HepG2 (cell line): Measurements from ENCODE around the gene ASCL2. TPM values are rescaled to one million over a fixed set of nuclear protein-coding genes. Genes with fewer than 3 reads are reported as not detected.

Source experiments
- ARHGAP35 ChIP-seq: sonication (generic); formaldehyde crosslinking; IDR thresholded peaks from 2 replicates; pipeline ENCODE4 v1.9.0; 2022; ENCODE audit warnings: mild to moderate bottlenecking, inconsistent platforms, moderate library complexity, missing genetic modification reagents, borderline replicate concordance
- CEBPG ChIP-seq: IDR thresholded peaks from 2 replicates; pipeline ENCODE4 v1.6.1; 2016
- DR1 ChIP-seq: sonication (generic); formaldehyde crosslinking; IDR thresholded peaks from 2 replicates; pipeline ENCODE4 v1.8.0; 2021; ENCODE audit warnings: mild to moderate bottlenecking, missing genetic modification reagents, inconsistent platforms
- HOXA7 ChIP-seq: sonication (generic); formaldehyde crosslinking; IDR thresholded peaks from 2 replicates; pipeline ENCODE4 v1.8.1; 2022; ENCODE audit warnings: mild to moderate bottlenecking, missing genetic modification reagents, moderate library complexity
- KAT2B ChIP-seq: fragments of 150-350 bp; IDR thresholded peaks from 2 replicates; pipeline ENCODE4 v1.6.1; 2014; ENCODE audit warnings: low read depth, low read length, borderline replicate concordance
- MIER3 ChIP-seq: IDR thresholded peaks from 2 replicates; pipeline ENCODE4 v1.6.1; 2016; ENCODE audit warnings: missing compliant biosample characterization, borderline replicate concordance
- PPARG ChIP-seq: conservative IDR thresholded peaks from 2 replicates; pipeline ENCODE4 v1.6.1; 2016; ENCODE audit warnings: missing biosample characterization, missing genetic modification reagents
- SCMH1 ChIP-seq: sonication (generic); formaldehyde crosslinking; IDR thresholded peaks from 2 replicates; pipeline ENCODE4 v1.9.0; 2021; ENCODE audit warnings: missing genetic modification reagents, mild to moderate bottlenecking, borderline replicate concordance
- TBX2 ChIP-seq: sonication (generic); formaldehyde crosslinking; IDR thresholded peaks from 2 replicates; pipeline ENCODE4 v1.5.0; 2020; ENCODE audit warnings: missing genetic modification reagents, mild to moderate bottlenecking, borderline replicate concordance
- TEAD2 ChIP-seq: sonication (generic); formaldehyde crosslinking; IDR thresholded peaks from 2 replicates; pipeline ENCODE4 v1.9.0; 2021; ENCODE audit warnings: missing genetic modification reagents
- ZNF251 ChIP-seq: sonication (generic); formaldehyde crosslinking; IDR thresholded peaks from 2 replicates; pipeline ENCODE4 v1.9.0; 2021; ENCODE audit warnings: mild to moderate bottlenecking, missing genetic modification reagents
- ZNF331 ChIP-seq: sonication (generic); formaldehyde crosslinking; IDR thresholded peaks from 2 replicates; pipeline ENCODE4 v1.4.0; 2020; ENCODE audit warnings: missing genetic modification reagents
- ZNF530 ChIP-seq: sonication (generic); formaldehyde crosslinking; IDR thresholded peaks from 2 replicates; pipeline ENCODE4 v1.5.0; 2020; ENCODE audit warnings: low read depth, mild to moderate bottlenecking, missing genetic modification reagents
- ZNF83 ChIP-seq: sonication (generic); formaldehyde crosslinking; IDR thresholded peaks from 2 replicates; pipeline ENCODE4 v1.4.0; 2020; ENCODE audit warnings: missing genetic modification reagents, mild to moderate bottlenecking, borderline replicate concordance
- polyA plus RNA-seq, 8 experiments: library from polyadenylated mRNA; depleted of rRNA in 3 of 8; stranded (reverse) in 7 of 8; unstranded in 1 of 8; fragments of >200 nt; fragmentation: Illumina TruSeq in 4 of 8; extraction: Trizol in 4 of 8; gene quantifications; 2 replicates each; pipeline versions ENCODE4 v1.2.1 to v1.2.3, GENCODE V29; 2011 to 2016; ENCODE audit warnings: low read depth in 4 of 8, missing spikeins in 1 of 8, mixed read lengths in 1 of 8; ENCODE audit not compliant: insufficient read depth in 1 of 8
- total RNA-seq, 5 experiments: library from RNA; depleted of rRNA; stranded (reverse); fragments of >200 nt; fragmentation: Illumina TruSeq; extraction: Trizol; gene quantifications; 2 replicates each; pipeline ENCODE4 v1.2.3, GENCODE V29; 2016; ENCODE audit warnings: low read depth in 1 of 5
- TF ChIP-seq, protein P1 (sequence below): sonication (generic); formaldehyde crosslinking; IDR thresholded peaks from 2 replicates; pipeline ENCODE4 v1.8.0; 2022; ENCODE audit warnings: missing genetic modification reagents, mild to moderate bottlenecking, moderate library complexity, borderline replicate concordance
- TF ChIP-seq, protein P2 (sequence below): sonication (generic); formaldehyde crosslinking; IDR thresholded peaks from 2 replicates; pipeline ENCODE4 v1.5.0; 2020; ENCODE audit warnings: mild to moderate bottlenecking, missing genetic modification reagents
- TF ChIP-seq, protein P3 (sequence below): sonication (generic); formaldehyde crosslinking; conservative IDR thresholded peaks from 2 replicates; pipeline ENCODE4 v1.4.0; 2020; ENCODE audit warnings: missing genetic modification reagents
- TF ChIP-seq, protein P4 (sequence below): sonication (generic); formaldehyde crosslinking; conservative IDR thresholded peaks from 2 replicates; pipeline ENCODE4 v1.8.0; 2022; ENCODE audit warnings: low read depth, missing genetic modification reagents

ASCL2 gene
- total and polyA plus RNA-seq, 2 of the 13 experiments (the other 11 are each of a cell fraction or from before 2014, with no cell fraction given): 0.07 TPM; not detected in 1

DNA sequence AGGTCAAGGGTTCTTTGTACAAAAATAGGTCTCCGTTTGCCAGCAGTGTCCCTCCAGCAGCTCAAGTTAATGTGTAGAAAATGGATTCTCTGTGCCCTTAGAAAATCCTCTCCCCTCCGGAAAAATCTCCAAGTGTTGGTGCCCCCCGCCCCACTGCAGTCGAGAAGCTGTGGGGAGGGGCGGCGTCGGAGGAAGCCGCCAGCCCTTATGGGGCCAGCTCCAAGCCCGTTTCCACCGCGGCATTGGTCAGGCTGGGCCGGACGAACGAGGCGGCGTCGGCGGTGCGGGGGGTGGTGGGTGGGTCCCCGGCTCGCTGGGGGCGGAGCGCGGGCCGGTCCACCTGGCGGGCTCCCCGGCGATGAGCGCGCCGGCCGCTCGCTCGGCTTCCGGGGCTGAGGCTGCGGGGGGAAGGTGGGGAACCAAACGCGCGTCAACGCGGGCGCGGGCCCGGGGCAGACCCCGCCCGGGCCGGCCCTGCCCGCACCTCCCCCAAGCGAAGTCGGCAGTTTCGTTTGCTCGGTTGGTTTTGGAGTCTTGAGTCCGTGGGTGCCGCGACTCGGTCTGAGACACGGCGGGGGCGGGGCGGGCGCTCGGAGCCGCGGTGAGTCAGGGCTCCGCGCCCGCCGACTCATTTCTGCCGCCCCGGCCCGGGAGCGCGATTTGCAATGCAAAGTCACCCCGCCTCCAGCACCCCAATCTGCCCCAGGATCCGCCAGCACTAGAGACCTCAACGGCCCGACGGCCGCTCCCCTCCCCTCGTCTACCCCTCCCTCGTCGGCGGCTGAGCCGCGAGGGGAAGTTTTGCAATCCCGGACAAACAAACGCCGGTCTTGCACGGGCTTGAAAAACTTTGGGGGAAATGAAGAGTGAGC, 1.4 kb downstream of the ASCL2 start (continued):
- TF ChIP-seq TEAD2 (CRISPR knock-in tag) (no peak), KAT2B (no peak), TBX2 (no peak), ZNF331 (peak; percentile 65; the same call in 1 of the 2 replicates), ARHGAP35 (no peak), DR1 (CRISPR knock-in tag) (no peak), HOXA7 (no peak), PPARG (CRISPR knock-in tag) (no peak), ZNF83 (CRISPR knock-in tag) (no peak), ZNF251 (CRISPR knock-in tag) (no peak), MIER3 (CRISPR knock-in tag) (no peak; the same call in 1 of the 2 replicates), CEBPG (CRISPR knock-in tag) (peak; percentile 91), ZNF530 (CRISPR knock-in tag) (no peak), SCMH1 (no peak)
- TF ChIP-seq, protein P1, sequence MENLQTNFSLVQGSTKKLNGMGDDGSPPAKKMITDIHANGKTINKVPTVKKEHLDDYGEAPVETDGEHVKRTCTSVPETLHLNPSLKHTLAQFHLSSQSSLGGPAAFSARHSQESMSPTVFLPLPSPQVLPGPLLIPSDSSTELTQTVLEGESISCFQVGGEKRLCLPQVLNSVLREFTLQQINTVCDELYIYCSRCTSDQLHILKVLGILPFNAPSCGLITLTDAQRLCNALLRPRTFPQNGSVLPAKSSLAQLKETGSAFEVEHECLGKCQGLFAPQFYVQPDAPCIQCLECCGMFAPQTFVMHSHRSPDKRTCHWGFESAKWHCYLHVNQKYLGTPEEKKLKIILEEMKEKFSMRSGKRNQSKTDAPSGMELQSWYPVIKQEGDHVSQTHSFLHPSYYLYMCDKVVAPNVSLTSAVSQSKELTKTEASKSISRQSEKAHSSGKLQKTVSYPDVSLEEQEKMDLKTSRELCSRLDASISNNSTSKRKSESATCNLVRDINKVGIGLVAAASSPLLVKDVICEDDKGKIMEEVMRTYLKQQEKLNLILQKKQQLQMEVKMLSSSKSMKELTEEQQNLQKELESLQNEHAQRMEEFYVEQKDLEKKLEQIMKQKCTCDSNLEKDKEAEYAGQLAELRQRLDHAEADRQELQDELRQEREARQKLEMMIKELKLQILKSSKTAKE: peak; percentile 70; the same call in 1 of the 2 replicates
- TF ChIP-seq, protein P2, sequence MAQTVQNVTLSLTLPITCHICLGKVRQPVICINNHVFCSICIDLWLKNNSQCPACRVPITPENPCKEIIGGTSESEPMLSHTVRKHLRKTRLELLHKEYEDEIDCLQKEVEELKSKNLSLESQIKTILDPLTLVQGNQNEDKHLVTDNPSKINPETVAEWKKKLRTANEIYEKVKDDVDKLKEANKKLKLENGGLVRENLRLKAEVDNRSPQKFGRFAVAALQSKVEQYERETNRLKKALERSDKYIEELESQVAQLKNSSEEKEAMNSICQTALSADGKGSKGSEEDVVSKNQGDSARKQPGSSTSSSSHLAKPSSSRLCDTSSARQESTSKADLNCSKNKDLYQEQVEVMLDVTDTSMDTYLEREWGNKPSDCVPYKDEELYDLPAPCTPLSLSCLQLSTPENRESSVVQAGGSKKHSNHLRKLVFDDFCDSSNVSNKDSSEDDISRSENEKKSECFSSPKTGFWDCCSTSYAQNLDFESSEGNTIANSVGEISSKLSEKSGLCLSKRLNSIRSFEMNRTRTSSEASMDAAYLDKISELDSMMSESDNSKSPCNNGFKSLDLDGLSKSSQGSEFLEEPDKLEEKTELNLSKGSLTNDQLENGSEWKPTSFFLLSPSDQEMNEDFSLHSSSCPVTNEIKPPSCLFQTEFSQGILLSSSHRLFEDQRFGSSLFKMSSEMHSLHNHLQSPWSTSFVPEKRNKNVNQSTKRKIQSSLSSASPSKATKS (CRISPR knock-in tag): no peak
- TF ChIP-seq, protein P3, sequence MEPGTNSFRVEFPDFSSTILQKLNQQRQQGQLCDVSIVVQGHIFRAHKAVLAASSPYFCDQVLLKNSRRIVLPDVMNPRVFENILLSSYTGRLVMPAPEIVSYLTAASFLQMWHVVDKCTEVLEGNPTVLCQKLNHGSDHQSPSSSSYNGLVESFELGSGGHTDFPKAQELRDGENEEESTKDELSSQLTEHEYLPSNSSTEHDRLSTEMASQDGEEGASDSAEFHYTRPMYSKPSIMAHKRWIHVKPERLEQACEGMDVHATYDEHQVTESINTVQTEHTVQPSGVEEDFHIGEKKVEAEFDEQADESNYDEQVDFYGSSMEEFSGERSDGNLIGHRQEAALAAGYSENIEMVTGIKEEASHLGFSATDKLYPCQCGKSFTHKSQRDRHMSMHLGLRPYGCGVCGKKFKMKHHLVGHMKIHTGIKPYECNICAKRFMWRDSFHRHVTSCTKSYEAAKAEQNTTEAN (CRISPR knock-in tag): no peak
- TF ChIP-seq, protein P4, sequence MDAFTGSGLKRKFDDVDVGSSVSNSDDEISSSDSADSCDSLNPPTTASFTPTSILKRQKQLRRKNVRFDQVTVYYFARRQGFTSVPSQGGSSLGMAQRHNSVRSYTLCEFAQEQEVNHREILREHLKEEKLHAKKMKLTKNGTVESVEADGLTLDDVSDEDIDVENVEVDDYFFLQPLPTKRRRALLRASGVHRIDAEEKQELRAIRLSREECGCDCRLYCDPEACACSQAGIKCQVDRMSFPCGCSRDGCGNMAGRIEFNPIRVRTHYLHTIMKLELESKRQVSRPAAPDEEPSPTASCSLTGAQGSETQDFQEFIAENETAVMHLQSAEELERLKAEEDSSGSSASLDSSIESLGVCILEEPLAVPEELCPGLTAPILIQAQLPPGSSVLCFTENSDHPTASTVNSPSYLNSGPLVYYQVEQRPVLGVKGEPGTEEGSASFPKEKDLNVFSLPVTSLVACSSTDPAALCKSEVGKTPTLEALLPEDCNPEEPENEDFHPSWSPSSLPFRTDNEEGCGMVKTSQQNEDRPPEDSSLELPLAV: no peak
